Prostate gland (tissue), 2 donors: ENCODE data around the gene POLQ.

Experiments used
- CTCF ChIP-seq, 4 experiments: fragments of 200-600 bp in 2 of 4; fragments of 450-650 bp in 2 of 4; sonication (generic) in 2 of 4; IDR thresholded peaks; 1 replicate in 3 of 4; 2 replicates in 1 of 4; pipeline ENCODE4 v1.5.1; 2016 to 2019; ENCODE audit warnings: antibody characterized with exemption in 4 of 4, mild to moderate bottlenecking in 2 of 4, moderate library complexity in 2 of 4
- POLR2A ChIP-seq: fragments of 450-650 bp; IDR thresholded peaks from one replicate; pipeline ENCODE4 v1.6.1; 2016; ENCODE audit warnings: antibody characterized with exemption, mild to moderate bottlenecking

GRCh38 chr3:121418182-121418581, 127.6 kb downstream of the POLQ start:
- TF ChIP-seq CTCF (IDR thresholded peaks at IDR 0.05) (no peak), POLR2A (no peak)
